Activated naive CD4-positive, alpha-beta T cell treated with anti-CD3 and anti-CD28 coated beads, Interleukin-2, amount 50 U/mL, for 72 hours (primary cell): Measurements from ENCODE around the gene TBC1D16. TPM values are rescaled to one million over a fixed set of nuclear protein-coding genes. Genes with fewer than 3 reads are reported as not detected.
"Not testable (repeated sequence)": the region's sequence is repeated elsewhere in the genome, so short reads cannot be mapped to it uniquely, and the experiment has no call there.

Source experiments
- ATAC-seq, 2 donors: fragments of 150-1000 bp; cut with Tn5 transposase; 2 replicates each; pipeline ENCODE4 v1.10.0; 2021; ENCODE audit warnings: mild to moderate bottlenecking in 2 of 2, moderate library complexity in 2 of 2
- DNase-seq, 2 donors: peaks; one replicate each; pipeline ENCODE4 v3.0.0; 2021 to 2022; ENCODE audit warnings: low spot score in 2 of 2
- H3K27ac Mint-ChIP-seq, 2 donors: one replicate each; pipeline ENCODE4 v1.8.0; 2022; ENCODE audit warnings: mild to moderate bottlenecking in 2 of 2, mixed read lengths in 2 of 2
- H3K36me3 Mint-ChIP-seq, 2 donors: one replicate each; pipeline ENCODE4 v1.8.0; 2022; ENCODE audit warnings: mixed read lengths in 2 of 2
- H3K9me3 Mint-ChIP-seq, 2 donors: one replicate each; pipeline ENCODE4 v1.8.0; 2022; ENCODE audit warnings: mixed read lengths in 2 of 2
- total RNA-seq, 2 donors: library from RNA; stranded (reverse); gene quantifications; one replicate each; pipeline ENCODE4 v1.2.3, GENCODE V29; 2022

TBC1D16 gene
- total RNA-seq, 2 donors from 2014 or later, result 5.2 to 10.2 TPM

DNA sequence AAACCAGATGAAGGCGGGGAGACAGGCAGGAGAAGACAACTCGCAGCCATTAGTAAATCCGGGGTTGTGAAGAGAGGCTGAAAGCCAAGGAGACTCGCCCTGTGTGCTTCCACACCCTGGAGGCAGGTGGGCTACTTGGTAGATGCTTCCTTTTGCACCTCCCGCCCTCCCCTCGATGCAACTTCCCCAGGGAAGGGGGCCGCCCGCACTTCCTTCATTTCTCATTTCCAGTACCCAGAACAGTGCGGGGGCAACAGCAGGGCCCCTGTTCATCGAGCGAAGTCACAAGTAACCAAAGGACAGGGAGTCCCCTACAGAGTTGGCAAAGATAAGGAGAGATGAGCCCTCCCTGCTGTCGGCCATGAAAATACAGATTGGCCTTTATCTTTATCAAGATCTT lies 25.7 kb upstream of the TBC1D16 start:
- Mint-ChIP-seq H3K36me3 (no peaks in the 10 kb centered on the region), H3K9me3 (no peaks in the 10 kb centered on the region), H3K27ac (no peak overlapping the region)
- DNase-seq (no peak), ATAC-seq (no peak)

DNA sequence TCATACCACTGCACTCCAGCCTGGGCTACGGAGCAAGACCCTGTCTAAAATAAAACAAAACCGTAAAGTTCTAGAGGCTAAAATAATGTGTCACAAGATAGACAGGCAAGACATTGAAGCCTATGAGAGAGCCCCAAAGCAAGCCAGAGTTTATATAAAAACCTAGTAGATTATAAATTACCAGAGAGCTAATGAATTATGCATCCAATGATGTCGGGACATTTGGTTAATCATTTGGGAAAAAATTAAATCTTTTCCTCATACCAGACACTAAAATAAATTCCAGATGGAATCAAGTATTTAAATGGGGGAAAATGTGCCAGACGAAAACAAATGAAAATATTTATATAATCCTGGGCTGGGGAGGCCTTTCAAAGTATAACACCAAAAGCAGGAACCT lies 25.0 kb upstream of the TBC1D16 start:
- H3K36me3 Mint-ChIP-seq, result no peaks in the 10 kb centered on the region
- DNase-seq, result no peak
- no peaks in the 10 kb centered on the region for H3K9me3 Mint-ChIP-seq
- ATAC-seq, result no peak
- no peak overlapping the region for H3K27ac Mint-ChIP-seq

DNA sequence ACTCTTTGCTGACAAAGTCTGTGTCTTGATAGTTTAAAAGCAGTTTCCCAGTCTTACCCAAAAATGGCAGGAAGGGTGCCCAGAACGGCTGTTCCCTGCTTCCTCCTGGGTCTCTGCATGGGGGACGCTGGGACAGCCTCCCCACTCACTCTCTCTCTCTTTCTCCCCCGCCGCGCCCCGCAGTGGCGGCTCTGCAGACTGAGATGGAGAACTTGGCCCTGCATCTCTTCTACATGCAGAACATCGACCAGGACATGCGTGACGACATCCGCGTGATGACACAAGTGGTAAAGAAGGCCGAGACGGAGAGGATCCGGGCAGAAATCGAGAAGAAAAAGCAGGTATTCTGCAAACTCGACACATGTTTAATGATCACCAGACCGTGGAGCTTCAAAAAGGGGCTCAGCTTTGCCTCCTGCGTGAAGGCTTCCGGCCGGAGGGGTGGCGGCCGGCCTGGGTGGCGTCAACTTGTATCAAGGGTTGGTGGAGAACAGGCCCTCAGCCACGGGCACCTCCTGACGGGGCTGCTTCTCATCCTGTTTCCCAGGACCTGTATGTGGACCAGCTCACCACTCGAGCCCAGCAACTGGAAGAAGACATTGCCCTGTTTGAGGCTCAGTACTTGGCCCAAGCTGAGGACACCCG lies 22.8 kb upstream of the TBC1D16 start:
- no peak for DNase-seq
- no peak for ATAC-seq
- H3K36me3 Mint-ChIP-seq, result no peaks in the 10 kb centered on the region
- H3K9me3 Mint-ChIP-seq, result no peaks in the 10 kb centered on the region
- H3K27ac Mint-ChIP-seq, result no peak overlapping the region

DNA sequence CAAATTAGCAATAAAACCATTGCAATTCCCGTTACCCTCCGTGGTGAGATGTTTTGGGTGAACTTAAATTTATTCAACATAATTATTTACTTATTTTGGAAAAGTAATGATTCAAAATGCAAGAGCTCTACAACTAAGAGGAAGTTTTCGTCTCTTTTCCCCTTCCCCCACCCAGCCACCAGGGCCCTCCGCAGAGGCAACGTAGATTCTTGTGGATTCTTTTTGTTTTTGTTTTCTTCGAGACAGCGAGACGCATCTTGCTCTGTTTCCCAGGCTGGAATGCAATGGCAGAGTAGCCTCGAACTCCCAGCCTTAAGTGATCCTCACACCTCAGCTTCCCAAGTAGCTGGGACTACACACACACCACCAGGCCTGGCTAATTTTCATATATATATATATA lies 19.9 kb upstream of the TBC1D16 start:
- Mint-ChIP-seq H3K36me3 (no peaks in the 10 kb centered on the region), H3K9me3 (no peaks in the 10 kb centered on the region), H3K27ac (no peak overlapping the region)
- ATAC-seq, result no peak
- DNase-seq, result no peak

DNA sequence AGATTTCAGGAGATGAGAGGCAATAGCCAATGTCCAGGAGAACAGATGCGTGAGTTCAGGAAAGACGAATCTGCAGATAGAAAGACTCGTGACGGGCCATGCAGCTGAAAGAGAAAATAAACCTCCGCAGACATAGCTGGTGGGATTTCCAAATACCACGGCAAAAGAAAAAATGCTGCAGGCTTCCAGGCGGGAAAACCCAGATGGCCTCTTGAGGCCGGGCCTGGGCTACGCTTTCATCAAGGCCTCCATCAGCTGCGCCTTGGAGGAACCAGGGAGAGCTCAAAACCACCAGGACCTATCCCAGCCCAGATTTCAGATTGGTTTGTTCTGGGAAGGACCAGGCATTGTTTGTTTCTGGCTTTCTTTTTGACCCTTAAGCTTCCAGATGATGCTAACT lies 17.4 kb upstream of the TBC1D16 start:
- ATAC-seq (no peak), DNase-seq (no peak)
- no peaks in the 10 kb centered on the region for H3K36me3 Mint-ChIP-seq
- H3K9me3 Mint-ChIP-seq, result no peaks in the 10 kb centered on the region
- H3K27ac Mint-ChIP-seq, result no peak overlapping the region

DNA sequence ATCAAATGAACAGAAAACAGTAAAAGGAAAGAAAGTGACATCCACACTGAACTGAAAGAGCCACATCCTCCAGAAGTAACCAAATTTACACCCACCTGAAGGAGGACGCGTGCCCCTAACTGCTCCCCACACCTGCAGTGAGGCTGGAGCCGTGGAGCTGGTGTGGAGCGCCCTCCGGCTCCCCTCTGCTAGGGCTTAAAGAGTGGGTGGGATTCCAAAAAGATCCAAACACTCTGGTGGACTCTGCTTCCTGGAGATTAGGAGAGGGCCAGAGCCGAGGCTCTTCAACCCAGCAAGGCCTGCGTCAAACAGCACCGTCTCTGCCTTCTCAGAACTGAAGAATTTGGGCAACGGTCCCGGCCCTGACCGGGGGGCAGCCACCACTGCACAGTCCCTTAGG lies 16.0 kb upstream of the TBC1D16 start:
- Mint-ChIP-seq H3K27ac (no peak overlapping the region), H3K36me3 (no peaks in the 10 kb centered on the region), H3K9me3 (no peaks in the 10 kb centered on the region)
- ATAC-seq, result no peak
- DNase-seq, result no peak

DNA sequence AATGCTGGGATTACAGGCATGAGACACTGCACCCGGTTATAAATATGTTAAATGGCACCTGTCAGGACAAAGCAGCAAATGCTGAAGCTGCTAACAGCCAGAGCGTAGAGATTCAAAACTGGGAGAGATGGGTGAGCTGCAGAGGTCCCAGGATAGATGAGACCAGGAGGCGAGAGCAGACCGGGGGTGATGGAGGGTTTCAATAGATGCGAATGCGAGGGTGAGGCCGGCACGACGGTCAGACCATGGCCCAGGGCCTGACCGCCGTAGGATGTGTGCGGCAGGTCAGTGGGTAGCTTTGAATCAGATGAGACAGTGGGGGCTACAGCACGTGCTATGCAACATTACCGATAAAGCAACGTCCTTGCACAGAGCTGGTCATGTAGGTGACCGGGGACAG lies 15.0 kb upstream of the TBC1D16 start:
- ATAC-seq (no peak), DNase-seq (no peak)
- no peaks in the 10 kb centered on the region for H3K9me3 Mint-ChIP-seq
- no peaks in the 10 kb centered on the region for H3K36me3 Mint-ChIP-seq
- H3K27ac Mint-ChIP-seq, result peak overlapping the region in 1 of 2 donors; percentile 12

DNA sequence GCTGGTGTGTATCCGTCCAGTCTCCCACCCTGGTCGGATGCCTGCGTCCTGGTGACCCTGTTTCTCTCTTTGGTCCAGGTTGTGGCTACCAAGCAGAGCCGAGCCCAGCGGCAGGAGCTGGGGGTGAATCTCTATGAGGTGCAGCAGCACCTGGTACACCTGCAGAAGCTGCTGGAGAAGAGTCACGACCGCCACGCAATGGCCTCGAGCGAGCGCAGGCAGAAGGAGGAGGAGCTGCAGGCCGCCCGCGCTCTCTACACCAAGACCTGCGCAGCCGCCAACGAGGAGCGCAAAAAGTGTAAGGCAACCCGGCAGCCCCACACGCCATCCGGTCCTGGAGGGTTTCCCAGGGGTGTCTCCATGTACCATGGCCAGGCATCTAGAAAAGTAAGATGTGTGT lies 14.3 kb upstream of the TBC1D16 start:
- no peak for ATAC-seq
- H3K27ac Mint-ChIP-seq, result no peak overlapping the region
- H3K9me3 Mint-ChIP-seq, result no peaks in the 10 kb centered on the region
- H3K36me3 Mint-ChIP-seq, result no peaks in the 10 kb centered on the region
- DNase-seq, result no peak

DNA sequence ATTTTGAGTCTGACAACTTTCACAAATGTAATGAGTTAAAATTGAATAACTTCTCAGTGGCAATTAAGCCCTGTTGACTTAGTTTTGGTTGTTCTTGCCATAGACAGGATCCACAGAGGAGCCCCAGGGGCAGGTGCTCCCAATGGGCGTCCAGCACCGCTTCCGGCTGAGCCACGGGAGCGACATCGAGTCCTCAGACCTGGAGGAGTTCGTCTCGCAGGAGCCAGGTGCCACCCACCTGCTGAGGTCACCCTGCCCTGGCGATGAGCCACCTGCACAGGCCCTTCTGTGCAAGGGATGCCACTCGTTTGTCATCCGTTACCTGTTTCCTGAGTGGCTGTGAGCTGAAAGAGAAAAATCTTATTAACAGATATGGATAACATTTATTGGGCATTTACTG lies 11.5 kb upstream of the TBC1D16 start:
- Mint-ChIP-seq H3K36me3 (no peaks in the 10 kb centered on the region), H3K27ac (no peak overlapping the region), H3K9me3 (no peaks in the 10 kb centered on the region)
- DNase-seq (no peak), ATAC-seq (no peak)

DNA sequence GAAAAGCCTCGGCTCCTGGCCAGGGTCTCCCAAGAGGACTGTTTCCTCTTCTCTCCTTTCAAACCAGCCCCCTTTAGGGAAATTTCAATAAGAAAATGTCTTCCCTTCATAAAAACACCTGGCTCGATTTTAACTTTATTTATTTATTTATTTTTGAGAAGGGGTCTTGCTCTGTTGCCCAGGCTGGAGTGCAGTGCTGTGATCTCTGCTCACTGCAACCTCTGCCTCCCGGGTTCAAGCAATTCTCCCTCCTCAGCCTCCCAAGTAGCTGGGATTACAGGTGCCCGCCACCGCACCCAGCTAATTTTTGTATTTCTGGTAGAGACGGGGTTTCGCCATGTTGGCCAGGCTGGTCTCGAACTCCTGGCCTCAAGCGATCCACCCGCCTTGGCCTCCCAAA lies 11.0 kb upstream of the TBC1D16 start:
- not testable (repeated sequence) for ATAC-seq, DNase-seq, H3K36me3 Mint-ChIP-seq, H3K9me3 Mint-ChIP-seq, H3K27ac Mint-ChIP-seq

DNA sequence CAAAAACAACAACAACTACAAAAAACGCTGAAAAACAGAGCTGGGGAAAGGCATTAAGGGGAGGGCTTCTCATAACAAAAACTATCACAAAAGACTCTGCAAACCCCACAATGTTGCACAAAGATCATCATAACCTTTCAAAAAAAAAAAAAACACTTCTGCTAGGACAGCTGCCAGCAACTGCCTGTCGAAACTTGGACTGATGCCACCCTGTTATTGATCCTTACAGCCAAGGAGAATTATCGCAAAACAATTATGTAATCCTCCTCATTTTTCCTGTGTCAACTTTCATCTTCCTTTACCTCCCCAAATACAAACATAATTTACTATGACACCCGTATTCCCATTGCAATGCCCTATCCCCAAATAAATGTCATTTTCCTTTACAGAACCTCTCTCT lies 10.0 kb upstream of the TBC1D16 start:
- no peak for ATAC-seq
- H3K36me3 Mint-ChIP-seq, result no peaks in the 10 kb centered on the region

DNA sequence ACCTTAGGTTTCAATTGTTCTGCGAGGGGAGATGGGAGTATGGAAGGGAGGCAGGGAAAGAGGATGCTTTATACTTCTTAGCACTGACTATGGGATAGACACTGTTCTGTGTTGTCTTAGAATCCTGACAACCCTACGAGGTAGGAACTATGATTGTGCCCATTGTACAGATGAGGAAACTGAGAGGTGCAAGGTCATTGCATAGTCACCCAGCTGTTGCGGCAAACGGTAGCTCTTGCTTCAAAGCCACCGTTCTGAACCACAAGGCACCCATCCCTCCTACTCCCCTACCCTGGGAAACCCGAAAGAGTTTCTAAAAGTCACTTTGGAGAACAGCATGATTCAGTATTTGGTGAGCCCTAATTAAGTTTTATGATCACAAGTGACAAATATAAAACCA lies 8.3 kb upstream of the TBC1D16 start:
- Mint-ChIP-seq H3K9me3 (no peaks in the 10 kb centered on the region), H3K27ac (no peak overlapping the region), H3K36me3 (no peaks in the 10 kb centered on the region)
- ATAC-seq, result no peak
- DNase-seq, result no peak

More for the DNA sequence above, 10.0 kb upstream of the TBC1D16 start:
- no peak for DNase-seq
- H3K27ac Mint-ChIP-seq, result no peak overlapping the region
- H3K9me3 Mint-ChIP-seq, result no peaks in the 10 kb centered on the region

DNA sequence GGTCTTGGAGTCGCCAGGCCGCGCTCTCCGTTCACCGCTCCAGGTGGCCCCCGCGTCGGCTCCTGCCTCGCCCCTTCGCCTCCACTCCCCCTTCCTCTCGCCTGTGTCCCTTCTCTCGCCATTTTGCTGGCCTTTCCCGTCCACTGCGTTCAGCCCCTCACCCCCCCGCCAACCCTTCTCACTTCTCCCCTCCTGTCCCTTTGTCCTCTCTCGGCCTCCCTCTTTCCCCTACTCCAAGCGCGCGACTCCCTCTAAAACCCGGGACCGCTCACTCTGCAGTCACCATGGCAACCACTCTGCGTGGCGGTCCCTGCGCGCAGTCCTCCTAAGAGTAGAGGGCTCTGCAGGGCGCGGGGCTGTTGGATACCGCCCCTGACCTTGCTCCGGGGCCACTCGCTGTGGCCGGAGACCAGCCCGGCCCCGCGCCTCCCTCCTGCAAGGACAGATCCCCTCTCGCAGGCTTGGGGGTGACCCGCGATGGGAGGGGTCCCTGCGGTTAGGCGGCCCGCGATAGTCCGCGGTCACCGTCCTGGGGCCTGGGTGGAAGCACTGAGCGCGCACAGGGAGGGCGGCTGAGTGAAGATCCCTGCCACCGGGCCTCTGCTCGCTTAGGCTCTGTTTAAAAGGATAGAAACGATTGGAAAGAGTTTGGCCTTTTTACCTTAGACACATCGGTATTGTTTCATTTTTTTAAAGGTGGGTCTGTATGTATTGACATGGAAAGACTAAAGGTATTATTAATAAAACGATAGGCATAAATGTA lies 1.2 kb upstream of the TBC1D16 start:
- Mint-ChIP-seq H3K36me3 (peaks cover 0 to 4% of the 10 kb centered on the region in 2 donors), H3K27ac (peak overlapping the region; percentile 80 to 81), H3K9me3 (no peaks in the 10 kb centered on the region)
- ATAC-seq, result peak; percentile 19 to 44
- peak in 1 of 2 donors; percentile 30 for DNase-seq

DNA sequence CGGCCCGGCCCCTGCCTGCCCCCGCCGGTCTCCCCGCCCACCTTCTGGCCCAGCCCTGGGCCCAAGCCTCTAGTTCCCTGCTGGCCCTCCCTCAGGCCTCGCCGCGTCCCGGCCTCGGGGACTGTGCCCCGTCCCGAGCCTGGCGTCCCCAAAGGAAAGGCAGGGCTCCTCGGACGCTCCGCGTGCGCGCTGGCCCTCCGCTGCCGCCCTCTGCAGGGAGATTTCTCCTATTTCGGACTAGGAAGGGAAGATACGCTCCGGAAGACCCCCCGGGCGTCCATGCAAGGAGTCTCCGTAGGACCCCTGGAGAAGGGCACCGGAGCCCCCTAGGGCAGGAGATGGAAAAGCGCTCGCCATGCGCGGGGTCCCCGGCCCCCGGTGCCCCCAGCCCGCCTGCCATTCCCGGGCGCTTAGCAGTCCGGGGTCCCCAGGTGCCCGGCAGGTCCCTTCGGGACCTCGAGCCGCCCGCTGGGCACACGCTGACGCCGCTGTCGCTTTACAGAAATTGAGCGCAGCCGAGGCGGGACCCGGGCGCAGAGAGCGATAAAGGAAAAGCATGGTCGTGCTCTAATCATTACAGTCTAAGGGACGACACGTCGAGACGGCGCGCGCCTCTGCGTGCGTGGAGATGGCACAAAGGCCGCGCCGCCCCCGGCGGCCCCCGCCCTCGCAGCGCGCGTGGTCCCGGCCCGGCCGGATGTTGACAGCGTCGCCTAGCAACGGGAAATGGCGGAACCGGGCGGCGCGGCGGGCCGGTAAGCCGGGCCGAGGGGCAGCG lies 454 bp upstream of the TBC1D16 start, which contains the start of gene CCDC40:
CCDC40 (plus strand) TSS at position 706 of the 778 bp plus-strand sequence; CDS start at position 727, 21 bp downstream.
- Mint-ChIP-seq H3K36me3 (peaks cover 0 to 4% of the 10 kb centered on the region in 2 donors), H3K9me3 (no peaks in the 10 kb centered on the region), H3K27ac (peak within 1 kb of the TSS; percentile 80 to 81)
- ATAC-seq (peak; percentile 84 to 87), DNase-seq (peak; percentile 73 to 78)

DNA sequence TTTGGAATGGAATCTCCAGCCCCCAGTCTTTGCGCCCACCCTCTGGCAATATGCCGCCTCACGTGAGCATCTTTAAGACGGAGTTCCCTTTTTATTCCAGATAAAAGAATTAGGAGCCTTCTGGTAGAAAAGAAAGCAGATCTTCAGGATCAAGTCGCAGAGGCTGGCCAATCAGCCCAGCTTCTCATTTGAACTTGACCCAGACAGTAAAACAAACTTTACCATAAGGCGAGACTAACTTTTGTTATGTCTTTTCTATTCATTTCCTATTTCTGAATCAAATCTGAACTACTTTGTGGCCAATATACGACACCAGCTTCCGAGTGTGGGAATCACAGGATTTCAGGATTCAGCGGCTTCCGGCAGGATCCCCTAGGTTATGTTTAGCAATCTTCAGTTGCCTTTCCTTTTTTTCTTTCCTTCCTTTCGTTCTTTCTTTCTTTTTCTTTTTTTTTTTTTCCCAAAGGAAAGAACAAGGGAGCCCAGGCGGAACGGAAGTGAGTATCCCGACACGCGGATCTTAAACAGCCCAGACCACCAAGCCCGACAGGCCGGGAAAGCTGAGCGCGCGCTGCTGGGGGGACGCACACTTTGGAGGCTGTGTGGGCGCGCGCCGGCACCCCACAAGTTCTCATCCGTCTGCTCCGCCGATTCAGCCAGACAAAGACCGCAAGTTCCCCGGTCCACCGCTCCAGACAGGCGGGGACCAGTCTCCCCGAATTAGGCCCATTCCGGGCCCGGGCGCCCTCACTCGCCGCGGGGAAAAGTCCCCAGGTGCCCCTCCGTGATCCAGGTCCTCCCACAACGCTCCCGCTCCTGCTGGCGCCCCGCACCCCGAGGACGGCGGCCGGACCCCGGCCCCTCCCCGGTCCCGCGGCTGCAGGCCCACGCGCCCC lies 633 bp downstream of the TBC1D16 start:
- ATAC-seq, result peak; percentile 14 to 30
- peak in 1 of 2 donors; percentile 38 for DNase-seq
- peaks cover 0 to 4% of the 10 kb centered on the region in 2 donors for H3K36me3 Mint-ChIP-seq
- H3K9me3 Mint-ChIP-seq, result no peaks in the 10 kb centered on the region
- H3K27ac Mint-ChIP-seq, result peak overlapping the region in 1 of 2 donors; percentile 93

DNA sequence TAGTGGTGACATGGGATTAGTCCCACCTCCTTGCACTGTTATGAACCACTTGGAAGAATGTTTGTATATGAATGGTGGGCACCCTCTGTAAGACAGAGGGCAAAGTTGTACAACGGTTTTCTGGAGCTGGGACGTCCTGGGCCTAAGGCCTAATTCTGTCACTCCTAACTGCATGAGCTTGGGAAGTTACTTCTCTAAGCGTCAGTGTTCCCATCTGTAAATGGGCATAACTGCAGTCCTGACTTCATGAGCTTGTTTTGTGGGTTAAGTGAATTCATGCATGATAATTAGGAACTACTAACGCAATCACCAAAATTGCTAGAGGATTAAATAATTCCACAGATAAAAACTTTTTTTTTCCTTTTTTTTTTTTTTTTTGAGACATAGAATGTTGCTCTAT lies 1.8 kb downstream of the TBC1D16 start:
- DNase-seq, result no peak
- H3K27ac Mint-ChIP-seq, result no peak overlapping the region
- no peaks in the 10 kb centered on the region for H3K9me3 Mint-ChIP-seq
- no peak for ATAC-seq
- H3K36me3 Mint-ChIP-seq, result peaks cover 0 to 4% of the 10 kb centered on the region in 2 donors
